Neural progenitor cell (in vitro differentiated cells): ENCODE results near the gene ZNF300.

ENCODE experiments used
- CTCF ChIP-seq: fragments of 200-600 bp; sonication (generic); IDR thresholded peaks from 2 replicates; pipeline ENCODE4 v1.5.1; 2017; ENCODE audit warnings: antibody characterized with exemption, mild to moderate bottlenecking
- EZH2 ChIP-seq: fragments of 200-600 bp; sonication (generic); IDR thresholded peaks from 2 replicates; pipeline ENCODE4 v1.6.1; 2017; ENCODE audit warnings: antibody characterized with exemption, mild to moderate bottlenecking, moderate library complexity
- EZH2phosphoT487 ChIP-seq: fragments of 200-600 bp; sonication (generic); IDR thresholded peaks from 2 replicates; pipeline ENCODE4 v1.6.1; 2017; ENCODE audit warnings: antibody characterized with exemption

GRCh38 chr5:150904479-150905311 lies at the start of gene ZNF300:
- no peak for TF ChIP-seq CTCF
- TF ChIP-seq EZH2phosphoT487 = no peak
- TF ChIP-seq EZH2 = no peak
